Smooth muscle cell (in vitro differentiated cells): ENCODE data around the gene CYB5R4. TPM values are rescaled to one million over a fixed set of nuclear protein-coding genes. Genes with fewer than 3 reads are reported as not detected.

Source experiments
- DNase-seq: peaks from one replicate; lab custom pipeline; 2025; ENCODE audit not compliant: unreplicated experiment; lab: John Stamatoyannopoulos, UW
- H2AFZ ChIP-seq: fragments of 200-600 bp; sonication (generic); 2 replicates; pipeline ENCODE4 v1.6.0; 2016; ENCODE audit warnings: antibody characterized with exemption, low read depth, mild to moderate bottlenecking
- H3F3A ChIP-seq: fragments of 200-600 bp; sonication (generic); 2 replicates; pipeline ENCODE4 v1.6.0; 2017; ENCODE audit warnings: antibody characterized with exemption, low read depth
- H3K27ac ChIP-seq: fragments of 200-600 bp; sonication (generic); 2 replicates; pipeline ENCODE4 v1.5.1; 2016; ENCODE audit warnings: low read depth, mild to moderate bottlenecking
- H3K27me3 ChIP-seq: fragments of 200-600 bp; sonication (generic); 2 replicates; pipeline ENCODE4 v1.6.1; 2016; ENCODE audit warnings: low read depth, mild to moderate bottlenecking
- H3K36me3 ChIP-seq: fragments of 200-600 bp; sonication (generic); 2 replicates; pipeline ENCODE4 v1.5.1; 2016; ENCODE audit warnings: low read depth
- H3K4me1 ChIP-seq: fragments of 200-600 bp; sonication (generic); 2 replicates; pipeline ENCODE4 v1.5.1; 2016; ENCODE audit warnings: low read depth
- H3K4me2 ChIP-seq: fragments of 200-600 bp; sonication (generic); 2 replicates; pipeline ENCODE4 v1.6.0; 2016; ENCODE audit warnings: mild to moderate bottlenecking
- H3K4me3 ChIP-seq: fragments of 200-600 bp; sonication (generic); 2 replicates; pipeline ENCODE4 v1.5.1; 2016; ENCODE audit warnings: mild to moderate bottlenecking
- H3K79me2 ChIP-seq: fragments of 200-600 bp; sonication (generic); 2 replicates; pipeline ENCODE4 v1.6.0; 2016; ENCODE audit warnings: low read depth, mild to moderate bottlenecking
- H3K9ac ChIP-seq: fragments of 200-600 bp; sonication (generic); 2 replicates; pipeline ENCODE4 v1.6.0; 2016; ENCODE audit warnings: low read depth
- H3K9me3 ChIP-seq: fragments of 200-600 bp; sonication (generic); replicated peaks from 2 replicates; pipeline ENCODE4 v1.5.1; 2016; ENCODE audit warnings: low read depth
- H4K20me1 ChIP-seq: fragments of 200-600 bp; sonication (generic); 2 replicates; pipeline ENCODE4 v1.6.0; 2016; ENCODE audit warnings: low read depth
- CTCF ChIP-seq: fragments of 200-600 bp; sonication (generic); IDR thresholded peaks from 2 replicates; pipeline ENCODE4 v1.5.1; 2017; ENCODE audit warnings: borderline replicate concordance, mild to moderate bottlenecking, antibody characterized with exemption; ENCODE audit not compliant: insufficient read depth, poor library complexity, severe bottlenecking
- WGBS: methylation state at CpG from one replicate; pipeline ENCODE4 v1.1.7; 2016; ENCODE audit warnings: low lambda C conversion rate; 5-methylcytosine and 5-hydroxymethylcytosine counted together
- polyA plus RNA-seq: library from polyadenylated mRNA; unstranded; fragments of >200 nt; fragmentation: Nextera tagmentation; extraction: Ambion mirVana; gene quantifications from 2 replicates; pipeline ENCODE4 v1.2.1, GENCODE V29; 2016
- total RNA-seq: library from RNA; depleted of rRNA; stranded (reverse); fragments of >200 nt; gene quantifications from 2 replicates; pipeline ENCODE4 v1.2.3, GENCODE V29; 2014

The CYB5R4 gene
- total and polyA plus RNA-seq, 2 experiments from 2014 or later: 5.8 to 9.5 TPM

- peak overlapping the region; percentile 88 for H3K4me3 ChIP-seq
- peaks cover 31% of the 10 kb centered on the region for H4K20me1 ChIP-seq
- no peak overlapping the region for H3K9ac ChIP-seq
- no peaks in the 10 kb centered on the region for H3F3A ChIP-seq
- no peak overlapping the region for H3K27ac ChIP-seq
- peaks cover 28% of the 10 kb centered on the region for H3K79me2 ChIP-seq
- TF ChIP-seq CTCF: no peak
- peaks cover 24% of the 10 kb centered on the region for H3K27me3 ChIP-seq
- H3K36me3 ChIP-seq: peaks cover 12% of the 10 kb centered on the region
- DNase-seq: no peak
- WGBS: 49% methylated on average over 7 of the region's 7 CpGs
- peak overlapping the region; percentile 92 for H2AFZ ChIP-seq
- peak overlapping the region; percentile 94 for H3K4me2 ChIP-seq
- H3K9me3 ChIP-seq: no peaks in the 10 kb centered on the region
- H3K4me1 ChIP-seq: peaks cover 8% of the 10 kb centered on the region
These were observed 868 bp downstream of the CYB5R4 start for GRCh38 chr6:83860359-83860755.

- H3K9ac ChIP-seq: no peak overlapping the region
- H3K36me3 ChIP-seq: peaks cover 12% of the 10 kb centered on the region
- peaks cover 28% of the 10 kb centered on the region for H3K79me2 ChIP-seq
- no peak overlapping the region for H3K27ac ChIP-seq
- H3K27me3 ChIP-seq: peaks cover 18% of the 10 kb centered on the region
- no peaks in the 10 kb centered on the region for H3K9me3 ChIP-seq
- no peak overlapping the region for H2AFZ ChIP-seq
- peak overlapping the region; percentile 94 for H3K4me2 ChIP-seq
- 79% methylated on average over 8 of the region's 8 CpGs for WGBS
- H3K4me3 ChIP-seq: peak overlapping the region; percentile 88
- H3K4me1 ChIP-seq: peaks cover 8% of the 10 kb centered on the region
- no peaks in the 10 kb centered on the region for H3F3A ChIP-seq
- DNase-seq: no peak
- no peak for TF ChIP-seq CTCF
- peaks cover 31% of the 10 kb centered on the region for H4K20me1 ChIP-seq
These were observed 1.4 kb downstream of the CYB5R4 start for GRCh38 chr6:83860782-83861495.

GRCh38 chr6:83862776-83863471, 3.4 kb downstream of the CYB5R4 start:
- Histone ChIP-seq H3K79me2 (peaks cover 28% of the 10 kb centered on the region), H2AFZ (no peak overlapping the region), H4K20me1 (peaks cover 31% of the 10 kb centered on the region), H3K36me3 (peaks cover 12% of the 10 kb centered on the region), H3K27me3 (no peaks in the 10 kb centered on the region), H3K9ac (no peak overlapping the region), H3K4me2 (no peak overlapping the region), H3K9me3 (no peaks in the 10 kb centered on the region), H3K4me3 (no peak overlapping the region), H3K4me1 (peaks cover 8% of the 10 kb centered on the region), H3K27ac (no peak overlapping the region), H3F3A (no peaks in the 10 kb centered on the region)
- WGBS: 74% methylated on average over 4 of the region's 4 CpGs
- no peak for DNase-seq
- TF ChIP-seq CTCF: no peak
